GM23338 (cell line): Measurements from ENCODE around the gene MTHFSD. TPM values are rescaled to one million over a fixed set of nuclear protein-coding genes. Genes with fewer than 3 reads are reported as not detected.
A peak's percentile ranks its signal among the peaks of the same experiment; 100 is the strongest.

Source experiments
- ATAC-seq: fragments of 200-7000 bp; cut with Tn5 transposase; 3 replicates; pipeline ENCODE4 v1.9.1; 2020
- DNase-seq: peaks from one replicate; pipeline ENCODE4 v3.0.0-alpha.2; 2015; ENCODE audit warnings: low spot score
- H2AFZ ChIP-seq: fragments of 200-600 bp; sonication (generic); 2 replicates; pipeline ENCODE4 v1.8.0; 2016; ENCODE audit warnings: antibody characterized with exemption, mild to moderate bottlenecking, moderate library complexity
- H3F3A ChIP-seq: fragments of 200-600 bp; sonication (generic); replicated peaks from 2 replicates; pipeline ENCODE4 v1.8.0; 2017; ENCODE audit warnings: antibody characterized with exemption, mixed run types, low read depth
- H3K27ac ChIP-seq: fragments of 200-600 bp; sonication (generic); 2 replicates; pipeline ENCODE4 v1.6.1; 2016; ENCODE audit warnings: low read depth
- H3K27me3 ChIP-seq: fragments of 200-600 bp; sonication (generic); 2 replicates; pipeline ENCODE4 v1.8.0; 2016; ENCODE audit warnings: mild to moderate bottlenecking, mixed run types, moderate library complexity; ENCODE audit not compliant: insufficient read depth
- H3K36me3 ChIP-seq: fragments of 200-600 bp; sonication (generic); 2 replicates; pipeline ENCODE4 v1.8.0; 2016; ENCODE audit warnings: mild to moderate bottlenecking; ENCODE audit not compliant: insufficient read depth
- H3K4me1 ChIP-seq: fragments of 200-600 bp; sonication (generic); 2 replicates; pipeline ENCODE4 v1.8.0; 2016; ENCODE audit warnings: mild to moderate bottlenecking, moderate library complexity; ENCODE audit not compliant: insufficient read depth
- H3K4me2 ChIP-seq: fragments of 200-600 bp; sonication (generic); 2 replicates; pipeline ENCODE4 v1.7.1; 2017; ENCODE audit warnings: mixed run types
- H3K4me3 ChIP-seq: fragments of 200-600 bp; sonication (generic); 2 replicates; pipeline ENCODE4 v1.6.1; 2016; ENCODE audit warnings: mixed run types
- H3K79me2 ChIP-seq: fragments of 200-600 bp; sonication (generic); replicated peaks from 2 replicates; pipeline ENCODE4 v1.8.0; 2017; ENCODE audit warnings: mild to moderate bottlenecking; ENCODE audit not compliant: insufficient read depth
- H3K9me2 ChIP-seq: fragments of 200-600 bp; sonication (generic); 2 replicates; pipeline ENCODE4 v1.8.0; 2017; ENCODE audit not compliant: insufficient read depth
- H4K20me1 ChIP-seq: fragments of 200-600 bp; sonication (generic); replicated peaks from 2 replicates; pipeline ENCODE4 v1.8.0; 2017; ENCODE audit warnings: mild to moderate bottlenecking; ENCODE audit not compliant: insufficient read depth
- H3K27ac Mint-ChIP-seq: 2 replicates; pipeline ENCODE4 v1.8.0; 2020; ENCODE audit warnings: inconsistent platforms, mild to moderate bottlenecking, moderate library complexity, mixed read lengths
- H3K27me3 Mint-ChIP-seq: 3 replicates; pipeline ENCODE4 v1.8.0; 2022; ENCODE audit warnings: low read depth, mild to moderate bottlenecking, moderate library complexity, mixed read lengths, inconsistent platforms; ENCODE audit not compliant: insufficient read depth, poor library complexity
- H3K36me3 Mint-ChIP-seq: 3 replicates; pipeline ENCODE4 v1.8.0; 2021; ENCODE audit warnings: low read depth, mild to moderate bottlenecking, inconsistent platforms, moderate library complexity, mixed read lengths
- H3K4me1 Mint-ChIP-seq: 3 replicates; pipeline ENCODE4 v1.8.0; 2020; ENCODE audit warnings: mild to moderate bottlenecking, inconsistent platforms, mixed read lengths
- H3K4me3 Mint-ChIP-seq: 3 replicates; pipeline ENCODE4 v1.8.0; 2021; ENCODE audit warnings: moderate library complexity, mild to moderate bottlenecking, inconsistent platforms, mixed read lengths
- H3K9me3 Mint-ChIP-seq: 3 replicates; pipeline ENCODE4 v1.8.0; 2020; ENCODE audit warnings: moderate library complexity, mild to moderate bottlenecking, inconsistent platforms, mixed read lengths
- CREB1 ChIP-seq: fragments of 250-450 bp; sonication (Bioruptor Pico); IDR thresholded peaks from 2 replicates; pipeline ENCODE4 v1.5.0; 2020; ENCODE audit warnings: low read depth, mild to moderate bottlenecking, moderate library complexity
- EZH2 ChIP-seq: fragments of 200-600 bp; sonication (generic); IDR thresholded peaks from one replicate; pipeline ENCODE4 v1.8.0; 2017; ENCODE audit warnings: antibody characterized with exemption, mild to moderate bottlenecking, low read depth; ENCODE audit not compliant: unreplicated experiment
- EZH2phosphoT487 ChIP-seq: fragments of 200-600 bp; sonication (generic); IDR thresholded peaks from one replicate; pipeline ENCODE4 v1.8.1; 2018; ENCODE audit warnings: antibody characterized with exemption; ENCODE audit not compliant: unreplicated experiment
- JUNB ChIP-seq: IDR thresholded peaks from one replicate; pipeline ENCODE4 v1.6.1; 2016; ENCODE audit warnings: antibody characterized with exemption; ENCODE audit not compliant: unreplicated experiment
- NANOG ChIP-seq: IDR thresholded peaks from 2 replicates; pipeline ENCODE4 v1.6.1; 2016; ENCODE audit warnings: antibody characterized with exemption, borderline replicate concordance
- POLR2AphosphoS5 ChIP-seq: IDR thresholded peaks from 2 replicates; pipeline ENCODE4 v1.6.1; 2016; ENCODE audit warnings: antibody characterized with exemption, low read depth
- ZNF114 ChIP-seq: fragments of 250-450 bp; sonication (Bioruptor Pico); IDR thresholded peaks from 2 replicates; pipeline ENCODE4 v1.5.0; 2020; ENCODE audit warnings: mild to moderate bottlenecking, moderate library complexity
- polyA plus RNA-seq: library from polyadenylated mRNA; unstranded; fragments of >200 nt; fragmentation: Nextera tagmentation; extraction: Ambion mirVana; gene quantifications from 2 replicates; pipeline ENCODE4 v1.2.1, GENCODE V29; 2016
- total RNA-seq: library from RNA; depleted of rRNA; stranded (reverse); fragments of >200 nt; shearing (Covaris generic); gene quantifications from 2 replicates; pipeline ENCODE4 v1.2.3, GENCODE V29; 2014
- TF ChIP-seq, protein P1 (sequence below): fragments of 250-450 bp; sonication (Bioruptor Pico); IDR thresholded peaks from 2 replicates; pipeline ENCODE4 v1.5.0; 2020; ENCODE audit warnings: mild to moderate bottlenecking, moderate library complexity
- TF ChIP-seq, protein P2 (sequence below), 2 experiments: fragments of 200-600 bp in 1 of 2; sonication (generic) in 1 of 2; conservative IDR thresholded peaks; 2 replicates each; pipeline versions ENCODE4 v1.5.1 to v1.6.1; 2016 to 2017; ENCODE audit warnings: antibody characterized with exemption in 2 of 2, low read depth in 2 of 2, mild to moderate bottlenecking in 2 of 2, moderate library complexity in 1 of 2
- TF ChIP-seq, protein P3 (sequence below): IDR thresholded peaks from one replicate; pipeline ENCODE4 v1.6.1; 2018; ENCODE audit warnings: antibody characterized with exemption; ENCODE audit not compliant: unreplicated experiment
- TF ChIP-seq, protein P4 (sequence below): IDR thresholded peaks from 2 replicates; pipeline ENCODE4 v1.6.1; 2016; ENCODE audit warnings: antibody characterized with exemption

MTHFSD gene
- total and polyA plus RNA-seq, 2 experiments from 2014 or later: 7.2 to 8.1 TPM

DNA sequence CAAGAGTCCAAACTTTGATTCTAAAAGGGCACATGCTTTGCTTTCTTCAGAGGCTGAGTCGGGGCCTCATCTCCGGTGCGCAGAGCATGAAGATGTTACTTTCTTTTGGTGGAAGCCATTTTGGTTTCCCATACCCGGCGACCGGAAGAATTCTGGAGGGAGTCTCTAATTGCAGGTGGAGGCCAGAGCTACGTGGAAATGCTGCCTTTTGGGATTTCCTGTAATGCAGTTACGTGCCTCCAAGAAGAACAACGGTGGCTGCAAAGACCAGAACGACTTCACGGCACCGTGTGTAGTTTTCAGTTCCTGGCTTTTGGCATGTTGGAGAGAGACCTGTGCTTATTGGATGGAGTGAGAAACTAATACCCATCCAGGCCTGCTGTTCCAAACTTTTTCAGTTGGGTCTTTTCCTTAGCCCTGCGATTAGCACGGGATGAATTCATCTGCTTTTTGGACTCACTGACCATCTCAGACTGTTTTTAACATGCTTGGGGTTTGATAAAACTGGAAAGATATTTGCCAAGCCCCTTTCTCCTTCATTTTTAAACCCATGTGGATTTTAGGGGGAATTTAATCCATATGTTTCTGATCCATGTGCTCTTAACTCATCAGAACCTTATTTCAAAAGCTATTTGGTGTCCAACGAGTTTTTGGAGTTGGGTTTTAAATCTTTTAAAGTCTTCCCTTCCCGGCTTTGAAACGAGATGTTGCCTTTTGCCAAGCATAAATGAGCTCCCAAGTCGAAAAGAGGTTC lies 42.3 kb upstream of the MTHFSD start:
- Histone ChIP-seq H3K4me2 (no peak overlapping the region), H4K20me1 (no peaks in the 10 kb centered on the region), H2AFZ (0 out of 2 replicates have a peak overlapping the region, but pooled peaks have one; percentile 28), H3K4me3 (no peak overlapping the region), H3K27ac (no peak overlapping the region), H3K27me3 (no peaks in the 10 kb centered on the region), H3K4me1 (no peaks in the 10 kb centered on the region), H3K9me2 (no peaks in the 10 kb centered on the region; the same call in 1 of the 2 replicates), H3F3A (no peaks in the 10 kb centered on the region), H3K36me3 (no peaks in the 10 kb centered on the region), H3K79me2 (no peaks in the 10 kb centered on the region)
- peaks cover 2% of the 10 kb centered on the region for H3K27me3 Mint-ChIP-seq
- H3K4me3 Mint-ChIP-seq: no peak overlapping the region
- H3K9me3 Mint-ChIP-seq: no peaks in the 10 kb centered on the region; the same call in 1 of the 3 replicates
- ATAC-seq: no peak
- DNase-seq: no peak
- no peak overlapping the region for H3K27ac Mint-ChIP-seq
- peaks cover 11% of the 10 kb centered on the region for H3K4me1 Mint-ChIP-seq
- H3K36me3 Mint-ChIP-seq: no peaks in the 10 kb centered on the region
- TF ChIP-seq, protein P1, sequence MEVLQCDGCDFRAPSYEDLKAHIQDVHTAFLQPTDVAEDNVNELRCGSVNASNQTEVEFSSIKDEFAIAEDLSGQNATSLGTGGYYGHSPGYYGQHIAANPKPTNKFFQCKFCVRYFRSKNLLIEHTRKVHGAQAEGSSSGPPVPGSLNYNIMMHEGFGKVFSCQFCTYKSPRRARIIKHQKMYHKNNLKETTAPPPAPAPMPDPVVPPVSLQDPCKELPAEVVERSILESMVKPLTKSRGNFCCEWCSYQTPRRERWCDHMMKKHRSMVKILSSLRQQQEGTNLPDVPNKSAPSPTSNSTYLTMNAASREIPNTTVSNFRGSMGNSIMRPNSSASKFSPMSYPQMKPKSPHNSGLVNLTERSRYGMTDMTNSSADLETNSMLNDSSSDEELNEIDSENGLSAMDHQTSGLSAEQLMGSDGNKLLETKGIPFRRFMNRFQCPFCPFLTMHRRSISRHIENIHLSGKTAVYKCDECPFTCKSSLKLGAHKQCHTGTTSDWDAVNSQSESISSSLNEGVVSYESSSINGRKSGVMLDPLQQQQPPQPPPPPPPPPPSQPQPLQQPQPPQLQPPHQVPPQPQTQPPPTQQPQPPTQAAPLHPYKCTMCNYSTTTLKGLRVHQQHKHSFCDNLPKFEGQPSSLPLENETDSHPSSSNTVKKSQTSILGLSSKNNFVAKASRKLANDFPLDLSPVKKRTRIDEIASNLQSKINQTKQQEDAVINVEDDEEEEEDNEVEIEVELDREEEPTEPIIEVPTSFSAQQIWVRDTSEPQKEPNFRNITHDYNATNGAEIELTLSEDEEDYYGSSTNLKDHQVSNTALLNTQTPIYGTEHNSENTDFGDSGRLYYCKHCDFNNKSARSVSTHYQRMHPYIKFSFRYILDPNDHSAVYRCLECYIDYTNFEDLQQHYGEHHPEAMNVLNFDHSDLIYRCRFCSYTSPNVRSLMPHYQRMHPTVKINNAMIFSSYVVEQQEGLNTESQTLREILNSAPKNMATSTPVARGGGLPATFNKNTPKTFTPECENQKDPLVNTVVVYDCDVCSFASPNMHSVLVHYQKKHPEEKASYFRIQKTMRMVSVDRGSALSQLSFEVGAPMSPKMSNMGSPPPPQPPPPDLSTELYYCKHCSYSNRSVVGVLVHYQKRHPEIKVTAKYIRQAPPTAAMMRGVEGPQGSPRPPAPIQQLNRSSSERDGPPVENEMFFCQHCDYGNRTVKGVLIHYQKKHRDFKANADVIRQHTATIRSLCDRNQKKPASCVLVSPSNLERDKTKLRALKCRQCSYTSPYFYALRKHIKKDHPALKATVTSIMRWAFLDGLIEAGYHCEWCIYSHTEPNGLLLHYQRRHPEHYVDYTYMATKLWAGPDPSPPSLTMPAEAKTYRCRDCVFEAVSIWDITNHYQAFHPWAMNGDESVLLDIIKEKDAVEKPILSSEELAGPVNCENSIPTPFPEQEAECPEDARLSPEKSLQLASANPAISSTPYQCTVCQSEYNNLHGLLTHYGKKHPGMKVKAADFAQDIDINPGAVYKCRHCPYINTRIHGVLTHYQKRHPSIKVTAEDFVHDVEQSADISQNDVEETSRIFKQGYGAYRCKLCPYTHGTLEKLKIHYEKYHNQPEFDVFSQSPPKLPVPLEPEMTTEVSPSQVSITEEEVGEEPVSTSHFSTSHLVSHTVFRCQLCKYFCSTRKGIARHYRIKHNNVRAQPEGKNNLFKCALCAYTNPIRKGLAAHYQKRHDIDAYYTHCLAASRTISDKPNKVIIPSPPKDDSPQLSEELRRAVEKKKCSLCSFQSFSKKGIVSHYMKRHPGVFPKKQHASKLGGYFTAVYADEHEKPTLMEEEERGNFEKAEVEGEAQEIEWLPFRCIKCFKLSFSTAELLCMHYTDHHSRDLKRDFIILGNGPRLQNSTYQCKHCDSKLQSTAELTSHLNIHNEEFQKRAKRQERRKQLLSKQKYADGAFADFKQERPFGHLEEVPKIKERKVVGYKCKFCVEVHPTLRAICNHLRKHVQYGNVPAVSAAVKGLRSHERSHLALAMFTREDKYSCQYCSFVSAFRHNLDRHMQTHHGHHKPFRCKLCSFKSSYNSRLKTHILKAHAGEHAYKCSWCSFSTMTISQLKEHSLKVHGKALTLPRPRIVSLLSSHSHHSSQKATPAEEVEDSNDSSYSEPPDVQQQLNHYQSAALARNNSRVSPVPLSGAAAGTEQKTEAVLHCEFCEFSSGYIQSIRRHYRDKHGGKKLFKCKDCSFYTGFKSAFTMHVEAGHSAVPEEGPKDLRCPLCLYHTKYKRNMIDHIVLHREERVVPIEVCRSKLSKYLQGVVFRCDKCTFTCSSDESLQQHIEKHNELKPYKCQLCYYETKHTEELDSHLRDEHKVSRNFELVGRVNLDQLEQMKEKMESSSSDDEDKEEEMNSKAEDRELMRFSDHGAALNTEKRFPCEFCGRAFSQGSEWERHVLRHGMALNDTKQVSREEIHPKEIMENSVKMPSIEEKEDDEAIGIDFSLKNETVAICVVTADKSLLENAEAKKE (CRISPR knock-in tag): no peak
- TF ChIP-seq JUNB (no peak), POLR2AphosphoS5 (no peak), EZH2 (no peak), ZNF114 (no peak), NANOG (no peak), EZH2phosphoT487 (no peak), CREB1 (CRISPR knock-in tag) (no peak)
- TF ChIP-seq, protein P2, sequence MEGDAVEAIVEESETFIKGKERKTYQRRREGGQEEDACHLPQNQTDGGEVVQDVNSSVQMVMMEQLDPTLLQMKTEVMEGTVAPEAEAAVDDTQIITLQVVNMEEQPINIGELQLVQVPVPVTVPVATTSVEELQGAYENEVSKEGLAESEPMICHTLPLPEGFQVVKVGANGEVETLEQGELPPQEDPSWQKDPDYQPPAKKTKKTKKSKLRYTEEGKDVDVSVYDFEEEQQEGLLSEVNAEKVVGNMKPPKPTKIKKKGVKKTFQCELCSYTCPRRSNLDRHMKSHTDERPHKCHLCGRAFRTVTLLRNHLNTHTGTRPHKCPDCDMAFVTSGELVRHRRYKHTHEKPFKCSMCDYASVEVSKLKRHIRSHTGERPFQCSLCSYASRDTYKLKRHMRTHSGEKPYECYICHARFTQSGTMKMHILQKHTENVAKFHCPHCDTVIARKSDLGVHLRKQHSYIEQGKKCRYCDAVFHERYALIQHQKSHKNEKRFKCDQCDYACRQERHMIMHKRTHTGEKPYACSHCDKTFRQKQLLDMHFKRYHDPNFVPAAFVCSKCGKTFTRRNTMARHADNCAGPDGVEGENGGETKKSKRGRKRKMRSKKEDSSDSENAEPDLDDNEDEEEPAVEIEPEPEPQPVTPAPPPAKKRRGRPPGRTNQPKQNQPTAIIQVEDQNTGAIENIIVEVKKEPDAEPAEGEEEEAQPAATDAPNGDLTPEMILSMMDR (conservative IDR thresholded peaks at IDR 0.05; ENCODE audit: low read depth in 2 of 2): no peak
- TF ChIP-seq, protein P3, sequence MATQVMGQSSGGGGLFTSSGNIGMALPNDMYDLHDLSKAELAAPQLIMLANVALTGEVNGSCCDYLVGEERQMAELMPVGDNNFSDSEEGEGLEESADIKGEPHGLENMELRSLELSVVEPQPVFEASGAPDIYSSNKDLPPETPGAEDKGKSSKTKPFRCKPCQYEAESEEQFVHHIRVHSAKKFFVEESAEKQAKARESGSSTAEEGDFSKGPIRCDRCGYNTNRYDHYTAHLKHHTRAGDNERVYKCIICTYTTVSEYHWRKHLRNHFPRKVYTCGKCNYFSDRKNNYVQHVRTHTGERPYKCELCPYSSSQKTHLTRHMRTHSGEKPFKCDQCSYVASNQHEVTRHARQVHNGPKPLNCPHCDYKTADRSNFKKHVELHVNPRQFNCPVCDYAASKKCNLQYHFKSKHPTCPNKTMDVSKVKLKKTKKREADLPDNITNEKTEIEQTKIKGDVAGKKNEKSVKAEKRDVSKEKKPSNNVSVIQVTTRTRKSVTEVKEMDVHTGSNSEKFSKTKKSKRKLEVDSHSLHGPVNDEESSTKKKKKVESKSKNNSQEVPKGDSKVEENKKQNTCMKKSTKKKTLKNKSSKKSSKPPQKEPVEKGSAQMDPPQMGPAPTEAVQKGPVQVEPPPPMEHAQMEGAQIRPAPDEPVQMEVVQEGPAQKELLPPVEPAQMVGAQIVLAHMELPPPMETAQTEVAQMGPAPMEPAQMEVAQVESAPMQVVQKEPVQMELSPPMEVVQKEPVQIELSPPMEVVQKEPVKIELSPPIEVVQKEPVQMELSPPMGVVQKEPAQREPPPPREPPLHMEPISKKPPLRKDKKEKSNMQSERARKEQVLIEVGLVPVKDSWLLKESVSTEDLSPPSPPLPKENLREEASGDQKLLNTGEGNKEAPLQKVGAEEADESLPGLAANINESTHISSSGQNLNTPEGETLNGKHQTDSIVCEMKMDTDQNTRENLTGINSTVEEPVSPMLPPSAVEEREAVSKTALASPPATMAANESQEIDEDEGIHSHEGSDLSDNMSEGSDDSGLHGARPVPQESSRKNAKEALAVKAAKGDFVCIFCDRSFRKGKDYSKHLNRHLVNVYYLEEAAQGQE: no peak
- TF ChIP-seq, protein P4, sequence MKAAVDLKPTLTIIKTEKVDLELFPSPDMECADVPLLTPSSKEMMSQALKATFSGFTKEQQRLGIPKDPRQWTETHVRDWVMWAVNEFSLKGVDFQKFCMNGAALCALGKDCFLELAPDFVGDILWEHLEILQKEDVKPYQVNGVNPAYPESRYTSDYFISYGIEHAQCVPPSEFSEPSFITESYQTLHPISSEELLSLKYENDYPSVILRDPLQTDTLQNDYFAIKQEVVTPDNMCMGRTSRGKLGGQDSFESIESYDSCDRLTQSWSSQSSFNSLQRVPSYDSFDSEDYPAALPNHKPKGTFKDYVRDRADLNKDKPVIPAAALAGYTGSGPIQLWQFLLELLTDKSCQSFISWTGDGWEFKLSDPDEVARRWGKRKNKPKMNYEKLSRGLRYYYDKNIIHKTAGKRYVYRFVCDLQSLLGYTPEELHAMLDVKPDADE: no peak
